Measurements from ENCODE around the gene ZFP14. TPM values are rescaled to one million over a fixed set of nuclear protein-coding genes. Genes with fewer than 3 reads are reported as not detected.

Gene ZFP14
- total and polyA plus RNA-seq, 2 of the 4 experiments (the other 2 are of a cell fraction), result 0.67 to 2.0 TPM

DNA sequence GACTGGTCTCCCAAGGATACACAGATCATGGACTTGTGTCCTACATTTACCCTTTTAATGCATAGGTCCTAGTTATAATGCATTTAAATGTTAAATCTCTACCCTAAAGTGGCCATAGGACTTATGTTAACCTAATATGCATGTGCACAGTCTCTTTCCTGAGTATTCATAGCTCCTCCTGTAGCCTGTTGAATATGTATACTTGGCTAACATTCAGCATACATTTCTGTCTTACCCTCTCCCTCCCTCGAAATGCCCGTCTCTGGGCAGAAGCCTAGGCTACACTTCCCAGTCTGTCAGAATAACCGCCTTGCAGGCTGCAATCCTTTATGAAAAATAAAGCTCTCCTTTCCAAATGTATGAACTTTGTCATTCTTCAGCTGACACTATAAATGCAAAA is 25.5 kb upstream of the ZFP14 start:
- H3K27me3 ChIP-seq (ENCODE audit: control insufficient read depth, insufficient read depth, low read length), result no peaks in the 10 kb centered on the region
- no peak overlapping the region for H2BK15ac ChIP-seq (ENCODE audit: low read depth, low read length)
- dilution Hi-C loops (cut with HindIII; ENCODE audit: low sequenced_read_pairs, unreplicated experiment), result no loop called here
- no peak overlapping the region for H3K27ac ChIP-seq (ENCODE audit: insufficient read depth, low read length)
- H3K9me3 ChIP-seq (ENCODE audit: control insufficient read depth, insufficient read depth, low read length), result peaks cover 3% of the 10 kb centered on the region; the same call in 1 of the 2 replicates
- ATAC-seq (ENCODE audit: low read depth), result no peak
- H4K20me1 ChIP-seq (ENCODE audit: insufficient read depth, low read length), result no peaks in the 10 kb centered on the region
- H4K8ac ChIP-seq (ENCODE audit: low read depth in 2 of 2, low read length in 2 of 2), result no peak overlapping the region
- no peak overlapping the region for H3K9ac ChIP-seq (ENCODE audit: low read depth, low read length)
- H2BK5ac ChIP-seq (ENCODE audit: low read depth, low read length, poor library complexity, severe bottlenecking), result no peak overlapping the region
- no peak overlapping the region for H3K18ac ChIP-seq (ENCODE audit: low read depth, low read length)
- H3K56ac ChIP-seq (ENCODE audit: extremely low read depth, insufficient read depth, low read length), result no peak overlapping the region
- H4K91ac ChIP-seq (ENCODE audit: insufficient read depth, low read depth, low read length), result no peak overlapping the region
- no peaks in the 10 kb centered on the region for H3K9me1 ChIP-seq (ENCODE audit: insufficient read depth, low read length)
- H2BK120ac ChIP-seq (ENCODE audit: low read depth, low read length), result no peak overlapping the region
- H2AFZ ChIP-seq (replicated peaks; ENCODE audit: low read length, poor library complexity), result no peak overlapping the region
- BruUV-seq (replicated peaks), result no TSS peak
- no peak overlapping the region for H2AK9ac ChIP-seq (replicated peaks; ENCODE audit: low read depth, low read length, poor library complexity)
- in situ Hi-C loops (cut with MboI; ENCODE audit: low sequenced_read_pairs), result no loop called here
- no peaks in the 10 kb centered on the region for H3K4me1 ChIP-seq (ENCODE audit: control insufficient read depth, insufficient read depth, low read length)
- WGBS, 2 experiments (ENCODE audit: extremely low coverage in 2 of 2, insufficient read length in 1 of 2), result no CpG with 5 or more reads among the region's 3 CpGs
- H3K4me2 ChIP-seq (ENCODE audit: low read depth, low read length), result no peak overlapping the region
- no peak for TF ChIP-seq RCOR1 (IDR thresholded peaks at IDR 0.05; ENCODE audit: insufficient replicate concordance, low read length)
- no peak for TF ChIP-seq RFX5 (IDR thresholded peaks at IDR 0.05; ENCODE audit: low read depth, low read length)
- no peak for TF ChIP-seq POLR2A (IDR thresholded peaks at IDR 0.05; ENCODE audit: low read depth, low read length)
- no peak for TF ChIP-seq NFE2L2 (IDR thresholded peaks at IDR 0.05; ENCODE audit: low read depth, low read length)
- TF ChIP-seq MXI1 (IDR thresholded peaks at IDR 0.05; ENCODE audit: borderline replicate concordance, low read depth, low read length), result no peak
- TF ChIP-seq, protein P1, sequence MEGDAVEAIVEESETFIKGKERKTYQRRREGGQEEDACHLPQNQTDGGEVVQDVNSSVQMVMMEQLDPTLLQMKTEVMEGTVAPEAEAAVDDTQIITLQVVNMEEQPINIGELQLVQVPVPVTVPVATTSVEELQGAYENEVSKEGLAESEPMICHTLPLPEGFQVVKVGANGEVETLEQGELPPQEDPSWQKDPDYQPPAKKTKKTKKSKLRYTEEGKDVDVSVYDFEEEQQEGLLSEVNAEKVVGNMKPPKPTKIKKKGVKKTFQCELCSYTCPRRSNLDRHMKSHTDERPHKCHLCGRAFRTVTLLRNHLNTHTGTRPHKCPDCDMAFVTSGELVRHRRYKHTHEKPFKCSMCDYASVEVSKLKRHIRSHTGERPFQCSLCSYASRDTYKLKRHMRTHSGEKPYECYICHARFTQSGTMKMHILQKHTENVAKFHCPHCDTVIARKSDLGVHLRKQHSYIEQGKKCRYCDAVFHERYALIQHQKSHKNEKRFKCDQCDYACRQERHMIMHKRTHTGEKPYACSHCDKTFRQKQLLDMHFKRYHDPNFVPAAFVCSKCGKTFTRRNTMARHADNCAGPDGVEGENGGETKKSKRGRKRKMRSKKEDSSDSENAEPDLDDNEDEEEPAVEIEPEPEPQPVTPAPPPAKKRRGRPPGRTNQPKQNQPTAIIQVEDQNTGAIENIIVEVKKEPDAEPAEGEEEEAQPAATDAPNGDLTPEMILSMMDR (conservative IDR thresholded peaks at IDR 0.05; ENCODE audit: low read depth, low read length), result no peak
- TF ChIP-seq, protein P2, sequence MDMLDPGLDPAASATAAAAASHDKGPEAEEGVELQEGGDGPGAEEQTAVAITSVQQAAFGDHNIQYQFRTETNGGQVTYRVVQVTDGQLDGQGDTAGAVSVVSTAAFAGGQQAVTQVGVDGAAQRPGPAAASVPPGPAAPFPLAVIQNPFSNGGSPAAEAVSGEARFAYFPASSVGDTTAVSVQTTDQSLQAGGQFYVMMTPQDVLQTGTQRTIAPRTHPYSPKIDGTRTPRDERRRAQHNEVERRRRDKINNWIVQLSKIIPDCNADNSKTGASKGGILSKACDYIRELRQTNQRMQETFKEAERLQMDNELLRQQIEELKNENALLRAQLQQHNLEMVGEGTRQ (IDR thresholded peaks at IDR 0.05; ENCODE audit: low read depth, low read length), result no peak
- TF ChIP-seq MAFK (IDR thresholded peaks at IDR 0.05; ENCODE audit: low read depth, low read length), result no peak
- TF ChIP-seq, protein P3, sequence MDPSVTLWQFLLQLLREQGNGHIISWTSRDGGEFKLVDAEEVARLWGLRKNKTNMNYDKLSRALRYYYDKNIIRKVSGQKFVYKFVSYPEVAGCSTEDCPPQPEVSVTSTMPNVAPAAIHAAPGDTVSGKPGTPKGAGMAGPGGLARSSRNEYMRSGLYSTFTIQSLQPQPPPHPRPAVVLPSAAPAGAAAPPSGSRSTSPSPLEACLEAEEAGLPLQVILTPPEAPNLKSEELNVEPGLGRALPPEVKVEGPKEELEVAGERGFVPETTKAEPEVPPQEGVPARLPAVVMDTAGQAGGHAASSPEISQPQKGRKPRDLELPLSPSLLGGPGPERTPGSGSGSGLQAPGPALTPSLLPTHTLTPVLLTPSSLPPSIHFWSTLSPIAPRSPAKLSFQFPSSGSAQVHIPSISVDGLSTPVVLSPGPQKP (IDR thresholded peaks at IDR 0.05; ENCODE audit: borderline replicate concordance, low read depth, low read length), result no peak
- TF ChIP-seq CEBPB (IDR thresholded peaks at IDR 0.05; ENCODE audit: low read depth, low read length), result no peak
- H2AK5ac ChIP-seq (ENCODE audit: low read depth, low read length), result no peak overlapping the region
- H4K5ac ChIP-seq (ENCODE audit: low read depth, low read length), result no peak overlapping the region
- H3K79me1 ChIP-seq (ENCODE audit: low read depth in 1 of 2, low read length in 2 of 2), result peaks cover 0 to 4% of the 10 kb centered on the region in 2 experiments; a peak in 1 of 4 replicates
- peaks cover 41% of the 10 kb centered on the region for H3K36me3 ChIP-seq (ENCODE audit: control insufficient read depth, insufficient read depth, low read length)
- ChIA-PET POLR2A (ENCODE audit: unreplicated experiment) (no interaction called here), CTCF (no interaction called here)
- no peak overlapping the region for H2BK20ac ChIP-seq (ENCODE audit: low read depth, low read length)
- intact Hi-C loops (cut with micrococcal nuclease), result no loop called here
- no peak for DNase-seq
- no peak overlapping the region for H3K14ac ChIP-seq (replicated peaks; ENCODE audit: low read depth, low read length)
- no peak overlapping the region for H3K4ac ChIP-seq (ENCODE audit: low read depth, low read length)
- no peak overlapping the region for H3K23ac ChIP-seq (ENCODE audit: low read depth, low read length)
- H3K4me3 ChIP-seq (ENCODE audit: insufficient read depth, low read depth, low read length), result no peak overlapping the region

Measured in IMR-90 (cell line).